Measurements from ENCODE around the gene NDUFB11.

The NDUFB11 gene

DNA sequence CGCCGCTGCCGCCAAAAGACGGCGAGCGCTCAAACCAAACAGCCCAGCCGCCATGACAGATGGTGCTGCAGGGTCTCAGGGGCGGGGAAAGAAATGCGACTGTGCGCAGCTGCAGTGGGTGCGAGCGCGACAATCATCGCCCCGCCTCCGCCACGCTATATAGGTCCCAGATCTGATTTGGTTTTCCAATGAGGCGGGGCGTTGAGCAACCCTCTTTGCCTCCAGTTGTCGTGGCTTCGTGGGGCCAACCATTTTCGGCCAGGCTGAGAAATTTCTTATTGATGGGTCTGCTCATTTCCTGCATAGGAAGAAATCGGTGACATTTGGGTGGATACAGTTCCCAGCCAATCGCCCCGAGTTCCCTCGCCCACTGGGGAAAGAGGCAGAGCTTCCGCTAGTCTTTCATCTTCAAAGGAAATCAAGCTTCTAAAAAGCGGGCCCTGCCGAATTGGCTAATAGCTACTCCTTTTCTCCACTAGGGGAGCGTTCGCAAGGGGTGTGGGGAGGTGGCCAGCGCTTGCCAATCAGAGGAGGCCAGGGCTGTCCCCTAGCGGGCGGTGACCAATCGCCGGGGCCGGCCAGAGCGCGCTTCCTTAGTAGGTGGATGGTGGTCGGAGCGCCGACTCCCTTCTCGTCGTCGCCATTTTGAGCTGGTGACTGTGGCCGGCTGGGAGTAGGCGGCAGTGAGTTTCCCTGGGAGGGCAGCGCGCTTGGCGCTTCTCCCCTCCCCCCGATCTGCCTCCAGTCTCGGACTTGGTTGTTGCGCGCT lies at the start of gene NDUFB11, which contains the start of gene RBM10:
Gene NDUFB11, minus strand, starts transcription at position 77 of the 769 bp plus-strand sequence. Its CDS starts 23 bp downstream, at position 54.
Gene RBM10, plus strand, starts transcription at position 596 of the 769 bp plus-strand sequence. CDS start 2,261 bp downstream, outside the sequence.
- DNase-seq = peak; percentile 88

DNA sequence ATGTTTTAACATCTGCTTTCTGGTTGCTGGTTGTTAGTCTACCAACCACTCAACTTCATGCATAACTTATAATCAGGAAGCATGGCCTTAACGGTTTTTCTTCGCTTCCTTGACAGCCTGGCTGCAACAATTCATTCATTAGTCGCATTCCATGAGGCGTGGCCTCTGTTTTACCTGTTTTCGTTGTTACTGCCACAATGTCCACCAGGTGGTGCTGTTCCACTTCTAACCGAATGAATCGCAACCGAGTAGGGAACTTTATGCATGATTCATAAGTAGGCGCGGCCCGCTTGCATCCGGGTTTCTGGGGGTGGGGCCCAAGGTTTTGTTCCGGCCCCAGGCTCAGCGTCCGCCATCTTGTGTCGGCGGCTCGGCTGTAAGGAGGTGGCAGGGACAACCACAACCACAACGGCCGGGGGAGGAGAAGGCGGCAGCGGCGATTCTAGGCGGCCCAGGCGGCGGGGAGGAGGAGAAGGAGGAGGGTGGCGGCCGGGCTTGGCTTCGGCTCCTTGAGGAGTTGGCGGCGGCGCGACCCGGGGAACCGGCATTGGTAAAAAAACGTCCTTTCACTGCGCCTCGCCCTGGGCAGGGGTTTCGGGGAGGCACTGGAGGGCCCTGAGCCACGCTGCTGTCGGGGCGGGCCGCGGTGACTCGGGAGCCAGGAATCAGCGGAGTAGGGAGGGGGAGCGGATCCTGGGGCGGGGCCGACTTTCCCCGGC lies 49.1 kb upstream of the NDUFB11 start, which contains the start of gene UBA1:
Gene UBA1, plus strand, starts transcription at position 355 of the 719 bp plus-strand sequence. CDS start 4,974 bp downstream, outside the sequence.
- DNase-seq = peak; percentile 75

DNA sequence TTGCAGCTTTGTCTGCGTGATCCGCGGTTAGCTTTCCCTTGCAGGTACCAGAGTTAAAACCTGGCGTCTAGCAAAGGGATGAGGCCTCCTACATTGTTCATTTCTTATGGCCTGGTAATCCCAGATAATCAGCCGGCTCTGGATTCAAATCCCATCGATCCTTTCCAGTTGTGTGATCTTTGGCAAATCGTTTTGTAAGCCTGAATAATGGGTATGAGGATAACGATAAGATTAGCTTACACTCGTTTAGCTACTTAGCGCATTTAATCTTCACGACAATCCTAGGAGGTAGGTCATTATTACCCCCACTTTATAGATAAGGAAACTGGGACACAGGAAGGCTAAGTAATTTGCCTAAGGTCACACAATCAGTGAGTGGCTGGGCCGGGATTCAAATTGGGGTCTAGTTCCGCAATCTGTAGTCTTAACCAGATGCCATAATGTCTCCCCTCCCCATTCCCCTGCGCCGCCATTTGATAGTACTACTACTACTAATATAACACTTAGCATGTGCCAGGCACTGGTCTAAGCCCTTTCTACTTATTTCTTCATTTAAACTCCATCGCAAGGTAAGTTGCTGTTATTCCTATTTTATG lies 47.4 kb upstream of the NDUFB11 start:
- no peak for DNase-seq

DNA sequence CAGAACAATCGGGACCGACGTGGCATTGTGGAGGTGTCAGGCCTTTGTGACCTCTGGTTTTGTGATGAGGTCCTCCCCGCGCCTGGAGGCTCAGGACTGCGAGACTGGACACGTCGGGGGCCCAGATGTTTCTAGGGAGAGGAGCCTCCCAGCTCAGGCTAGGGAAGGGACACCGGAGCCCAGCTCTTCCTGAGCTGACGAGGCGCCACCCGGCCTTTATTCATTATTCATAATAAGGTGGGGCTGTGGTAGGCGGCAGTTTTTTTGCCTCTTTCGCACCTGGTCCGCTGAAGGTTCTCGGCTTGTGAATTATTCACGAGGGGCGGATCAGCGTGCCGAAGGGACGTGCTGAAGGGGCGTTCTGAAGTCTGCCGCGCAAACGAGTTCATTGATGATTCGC lies 46.8 kb upstream of the NDUFB11 start:
- no peak for DNase-seq

DNA sequence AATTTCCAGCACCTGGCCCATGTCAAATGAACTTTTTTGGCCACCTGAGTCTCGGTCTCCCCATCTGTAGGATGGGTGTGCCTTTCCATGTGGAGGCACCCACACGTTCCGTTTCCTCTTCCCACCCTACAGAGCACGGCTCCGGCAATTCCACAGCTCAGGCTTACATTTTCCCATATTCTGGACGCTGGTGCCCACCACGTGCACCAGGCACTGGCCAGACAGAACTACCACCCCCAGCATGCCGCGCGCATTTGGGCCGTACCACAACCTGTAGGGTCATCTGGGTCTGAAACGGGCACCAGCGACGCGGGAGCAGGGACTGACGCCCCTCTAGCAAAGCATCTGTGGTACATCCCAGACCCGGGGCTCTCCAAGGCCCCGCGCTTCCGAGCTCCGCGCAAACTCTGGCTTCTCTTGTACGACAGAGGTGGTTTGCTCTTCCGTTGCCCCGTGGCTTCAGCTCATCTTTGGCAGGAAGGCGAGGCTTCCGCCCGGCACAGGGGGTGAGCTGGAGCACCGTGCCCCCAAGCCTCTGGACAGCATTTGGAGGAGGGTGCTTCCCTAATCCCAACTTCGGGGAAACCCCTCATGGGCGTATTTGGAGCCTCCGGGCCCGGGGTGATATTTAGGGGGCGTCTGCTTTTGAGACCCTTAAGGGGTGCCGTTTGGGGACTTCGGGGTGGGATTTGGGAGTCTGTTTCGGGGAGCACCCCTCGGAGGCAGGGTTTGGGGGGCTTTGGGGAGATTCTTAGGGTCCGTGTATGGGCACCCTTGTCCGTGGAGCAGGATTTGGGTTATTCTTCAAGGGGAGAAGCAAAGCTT lies 46.2 kb upstream of the NDUFB11 start:
- peak; percentile 86 for DNase-seq

DNA sequence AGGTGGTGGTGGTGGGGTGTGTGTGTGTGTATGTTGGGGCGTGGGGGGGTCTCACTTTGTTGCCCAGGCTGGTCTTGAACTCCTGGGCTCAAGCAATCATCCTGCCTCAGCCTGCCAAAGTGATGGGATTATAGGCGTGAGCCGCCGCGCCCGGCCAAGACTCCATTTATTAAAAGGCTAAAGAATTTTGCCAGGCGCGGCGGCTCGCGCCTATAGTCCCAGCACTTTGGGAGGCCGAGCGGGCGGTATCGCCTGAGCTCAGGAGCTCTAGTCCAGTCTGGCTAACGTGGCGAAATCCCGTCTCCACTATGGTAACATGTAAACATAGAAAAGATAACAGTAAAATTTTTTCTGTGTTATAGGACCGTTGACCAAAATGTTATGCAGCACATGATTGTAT lies 45.4 kb upstream of the NDUFB11 start:
- no peak for DNase-seq

DNA sequence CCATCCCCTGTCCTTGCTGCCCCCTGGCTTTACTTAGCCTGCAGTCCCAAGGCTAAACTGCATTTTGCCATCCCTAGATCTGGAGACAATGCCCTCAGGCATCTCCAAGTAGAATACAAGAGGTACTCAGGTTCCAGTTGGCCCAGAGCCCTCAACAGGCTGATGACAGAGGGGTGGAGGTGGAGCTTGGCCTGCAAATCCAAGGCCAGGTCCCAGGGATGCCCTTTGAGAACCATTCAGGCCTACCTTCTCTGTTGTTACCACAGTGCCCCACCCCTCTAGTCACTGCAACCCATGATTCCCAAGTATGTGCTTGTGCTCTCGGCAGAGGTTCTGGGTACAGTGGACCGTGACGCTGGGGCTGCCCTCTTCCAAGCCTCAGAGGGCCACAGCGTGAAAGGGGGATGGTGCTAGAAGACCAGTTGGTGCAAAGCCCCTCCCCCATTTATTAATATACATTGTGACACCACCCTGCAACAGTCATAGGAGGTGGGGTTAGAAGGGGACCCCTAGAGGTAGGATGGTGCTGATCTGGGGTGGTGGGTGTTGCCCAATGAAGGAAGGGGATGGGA lies 42.7 kb upstream of the NDUFB11 start:
- DNase-seq = no peak

DNA sequence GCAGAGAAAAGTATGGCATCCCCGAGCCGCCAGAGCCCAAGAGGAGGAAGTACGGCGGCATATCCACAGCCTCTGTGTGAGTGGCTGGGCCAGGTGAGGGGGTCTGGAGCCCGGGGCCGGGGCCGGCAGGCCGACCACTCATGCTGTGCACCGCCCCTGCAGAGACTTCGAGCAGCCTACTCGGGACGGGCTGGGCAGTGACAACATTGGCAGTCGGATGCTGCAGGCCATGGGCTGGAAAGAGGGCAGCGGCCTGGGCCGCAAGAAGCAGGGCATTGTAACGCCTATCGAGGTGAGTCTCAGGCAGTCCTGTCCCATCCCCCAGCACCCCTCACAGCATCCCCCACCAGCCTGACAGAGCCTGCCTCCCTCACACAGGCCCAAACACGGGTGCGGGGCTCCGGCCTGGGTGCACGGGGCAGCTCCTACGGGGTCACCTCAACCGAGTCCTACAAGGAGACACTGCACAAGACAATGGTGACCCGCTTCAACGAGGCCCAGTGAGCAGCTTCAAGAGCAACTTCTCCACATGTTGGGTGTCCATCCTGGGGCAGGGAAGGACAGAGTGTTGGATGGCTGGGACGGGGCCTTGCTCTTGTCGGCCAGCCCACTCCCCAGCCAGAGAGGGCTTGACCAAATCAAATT lies 41.7 kb upstream of the NDUFB11 start:
- DNase-seq = no peak

DNA sequence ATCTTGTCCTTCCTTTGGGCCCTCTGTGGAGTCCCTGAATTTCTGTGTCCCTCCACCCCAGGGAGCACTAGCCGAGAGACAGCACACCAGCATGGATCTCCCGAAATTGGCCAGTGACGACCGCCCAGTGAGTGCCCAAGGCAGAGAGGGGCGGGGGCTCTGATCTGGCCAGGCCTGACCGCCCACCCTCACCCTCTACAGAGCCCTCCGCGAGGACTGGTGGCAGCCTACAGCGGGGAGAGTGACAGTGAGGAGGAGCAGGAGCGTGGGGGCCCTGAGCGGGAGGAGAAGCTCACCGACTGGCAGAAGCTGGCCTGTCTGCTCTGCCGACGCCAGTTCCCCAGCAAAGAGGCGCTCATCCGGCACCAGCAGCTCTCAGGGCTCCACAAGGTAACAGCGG lies 40.7 kb upstream of the NDUFB11 start:
- DNase-seq = no peak

DNA sequence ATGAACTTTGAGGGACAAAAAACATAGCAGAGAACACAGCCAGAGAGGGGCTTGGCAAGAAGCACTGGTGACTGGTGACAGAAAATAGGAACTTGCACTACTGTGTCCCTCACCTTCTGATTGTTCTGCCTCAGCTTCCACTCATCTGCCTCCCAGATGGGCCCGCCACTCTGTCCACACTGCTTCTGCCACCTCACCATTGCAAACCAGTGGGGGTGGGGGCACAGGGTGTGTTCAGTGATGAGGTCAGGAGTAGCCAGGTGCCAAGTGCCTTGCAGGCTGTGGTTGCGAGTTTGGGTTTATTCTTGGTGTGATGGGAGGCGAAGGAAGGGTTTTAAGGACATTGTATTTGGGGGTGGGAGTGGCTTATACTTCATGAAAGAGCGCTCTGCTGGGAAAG lies 40.0 kb upstream of the NDUFB11 start:
- DNase-seq = no peak

DNA sequence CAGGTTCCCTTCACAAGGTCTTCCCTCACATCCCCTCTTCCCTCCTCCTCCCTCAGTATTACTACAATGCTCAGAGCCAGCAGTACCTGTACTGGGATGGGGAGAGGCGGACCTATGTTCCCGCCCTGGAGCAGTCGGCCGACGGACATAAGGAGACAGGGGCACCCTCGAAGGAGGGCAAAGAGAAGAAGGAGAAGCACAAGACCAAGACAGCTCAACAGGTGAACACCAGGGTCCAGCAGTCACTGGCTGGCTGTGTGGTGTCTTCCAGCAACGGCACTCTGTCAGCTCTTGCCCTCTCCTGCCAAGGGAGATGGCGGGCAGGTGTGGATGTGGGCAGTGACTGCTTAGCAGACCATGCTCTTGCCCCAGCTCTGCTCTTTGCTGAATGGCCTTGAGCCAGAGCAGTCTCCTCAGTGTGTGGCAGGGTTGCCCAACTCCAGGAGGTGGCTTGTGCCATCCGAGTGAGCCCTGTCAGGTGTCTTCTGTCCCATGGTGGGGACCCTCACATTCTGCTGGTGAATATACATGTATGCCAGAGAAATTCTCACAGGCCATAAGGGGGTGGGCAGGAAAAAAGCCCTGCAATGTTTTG lies 37.7 kb upstream of the NDUFB11 start:
- DNase-seq = no peak

DNA sequence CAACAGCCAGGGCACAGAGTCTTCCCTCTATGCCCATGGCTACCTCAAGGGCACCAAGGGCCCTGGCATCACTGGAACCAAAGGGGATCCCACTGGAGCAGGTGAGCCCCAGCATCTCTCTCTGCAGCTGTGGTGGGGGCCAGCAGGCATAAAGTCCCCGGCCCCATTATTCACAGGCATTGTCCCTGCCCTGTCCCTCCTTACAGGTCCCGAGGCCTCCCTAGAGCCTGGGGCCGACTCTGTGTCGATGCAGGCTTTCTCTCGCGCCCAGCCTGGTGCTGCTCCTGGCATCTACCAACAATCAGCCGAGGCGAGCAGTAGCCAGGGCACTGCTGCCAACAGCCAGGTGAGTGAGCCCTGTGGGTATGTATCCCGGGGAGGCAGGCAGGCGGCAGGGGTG lies 36.8 kb upstream of the NDUFB11 start:
- DNase-seq = no peak

DNA sequence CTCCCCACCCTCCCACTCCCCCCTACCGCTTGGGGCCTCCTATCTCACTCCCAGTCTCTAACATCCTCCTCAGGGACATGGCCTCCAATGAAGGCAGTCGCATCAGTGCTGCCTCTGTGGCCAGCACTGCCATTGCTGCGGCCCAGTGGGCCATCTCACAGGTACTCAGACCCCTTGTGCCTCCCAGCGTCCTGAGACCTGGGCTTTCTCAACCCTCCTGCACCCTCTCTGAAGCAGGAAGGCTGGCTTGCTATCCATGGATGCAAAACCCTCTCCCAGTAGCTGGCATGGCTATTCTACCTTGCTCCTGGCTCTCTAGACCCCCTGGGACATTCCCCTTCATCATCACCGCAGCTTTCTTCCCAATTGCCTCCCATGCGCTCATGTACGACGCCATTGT lies 35.8 kb upstream of the NDUFB11 start:
- no peak for DNase-seq

DNA sequence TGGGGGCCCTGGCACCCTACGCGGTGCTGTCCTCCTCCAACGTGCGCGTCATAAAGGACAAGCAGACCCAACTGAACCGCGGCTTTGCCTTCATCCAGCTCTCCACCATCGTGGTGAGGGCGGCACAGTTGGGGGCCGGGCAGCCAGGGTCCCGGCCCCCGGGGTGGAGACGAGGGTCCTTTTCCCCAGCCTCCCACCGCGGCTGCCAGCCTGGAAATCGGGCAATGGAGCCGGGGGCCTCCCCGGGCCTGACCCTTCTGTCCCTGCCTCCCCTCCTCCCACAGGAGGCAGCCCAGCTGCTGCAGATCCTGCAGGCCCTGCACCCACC lies 35.4 kb upstream of the NDUFB11 start:
- DNase-seq = no peak

DNA sequence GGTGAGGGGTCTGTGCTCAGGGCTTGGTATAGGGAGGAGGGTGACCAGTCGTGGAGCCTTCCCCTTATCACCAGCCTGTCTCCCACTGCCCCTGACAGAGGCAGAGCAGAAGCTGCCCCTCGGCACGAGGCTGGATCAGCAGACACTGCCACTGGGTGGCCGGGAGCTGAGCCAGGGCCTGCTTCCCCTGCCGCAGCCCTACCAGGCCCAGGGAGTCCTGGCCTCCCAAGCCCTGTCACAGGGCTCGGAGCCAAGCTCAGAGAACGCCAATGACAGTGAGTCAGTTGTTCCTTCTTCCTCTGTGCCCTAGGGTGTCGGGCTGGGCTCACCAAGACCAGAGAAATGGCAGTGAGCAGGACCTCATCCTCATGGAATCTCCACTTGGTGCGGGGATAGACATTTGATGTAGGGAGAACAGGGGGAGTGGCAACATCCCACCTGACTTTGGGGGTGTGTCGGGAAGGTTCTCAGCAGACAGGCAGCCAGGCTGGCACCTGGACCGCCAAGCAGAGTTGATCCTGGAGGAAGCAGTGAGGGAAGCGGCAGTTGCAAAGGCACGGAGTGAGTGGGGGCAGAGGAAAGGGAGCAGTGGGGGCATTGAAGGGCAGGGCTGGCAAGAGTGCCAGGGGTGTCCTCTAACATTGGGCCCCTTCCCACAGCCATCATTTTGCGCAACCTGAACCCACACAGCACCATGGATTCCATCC lies 34.9 kb upstream of the NDUFB11 start:
- DNase-seq = no peak

DNA sequence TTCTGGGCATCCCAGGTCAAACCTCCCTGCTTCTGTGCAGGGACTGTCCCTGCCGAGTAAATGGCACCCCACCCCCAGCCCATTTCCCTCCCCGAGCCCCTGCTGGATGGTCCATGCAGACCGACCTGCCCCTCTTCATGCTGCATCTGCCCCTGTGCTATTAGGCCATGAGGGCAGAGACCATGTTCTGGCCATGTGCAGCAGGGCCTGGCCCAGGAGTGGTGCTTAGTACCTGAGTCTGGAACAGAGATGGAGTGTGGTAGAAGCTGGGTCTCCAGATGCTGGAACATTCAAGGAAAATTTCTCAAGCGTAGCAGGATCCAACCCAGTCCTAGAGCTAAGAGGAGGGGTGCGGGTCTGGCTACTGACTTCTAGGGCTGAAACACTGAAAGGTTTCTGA lies 33.8 kb upstream of the NDUFB11 start:
- no peak for DNase-seq

DNA sequence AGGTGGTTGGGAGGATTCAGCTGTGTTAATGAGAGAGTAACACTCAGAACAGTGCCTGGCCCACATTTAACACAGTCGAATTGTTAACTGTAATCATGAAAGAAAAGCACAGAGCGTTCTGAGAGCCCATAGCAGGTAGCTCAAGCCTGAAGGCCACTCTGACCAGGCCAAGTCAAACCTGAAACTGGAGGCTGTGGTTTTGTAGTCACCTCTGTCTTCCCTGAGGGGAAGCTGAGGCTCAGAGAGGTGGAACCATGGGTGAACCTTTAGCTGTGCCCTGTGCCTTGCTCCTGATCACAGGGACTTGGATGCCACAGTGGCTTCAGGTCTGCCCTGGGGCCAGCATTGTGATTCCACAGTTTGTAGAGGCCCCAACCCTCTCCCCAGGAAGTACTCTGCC lies 32.6 kb upstream of the NDUFB11 start:
- DNase-seq = no peak

DNA sequence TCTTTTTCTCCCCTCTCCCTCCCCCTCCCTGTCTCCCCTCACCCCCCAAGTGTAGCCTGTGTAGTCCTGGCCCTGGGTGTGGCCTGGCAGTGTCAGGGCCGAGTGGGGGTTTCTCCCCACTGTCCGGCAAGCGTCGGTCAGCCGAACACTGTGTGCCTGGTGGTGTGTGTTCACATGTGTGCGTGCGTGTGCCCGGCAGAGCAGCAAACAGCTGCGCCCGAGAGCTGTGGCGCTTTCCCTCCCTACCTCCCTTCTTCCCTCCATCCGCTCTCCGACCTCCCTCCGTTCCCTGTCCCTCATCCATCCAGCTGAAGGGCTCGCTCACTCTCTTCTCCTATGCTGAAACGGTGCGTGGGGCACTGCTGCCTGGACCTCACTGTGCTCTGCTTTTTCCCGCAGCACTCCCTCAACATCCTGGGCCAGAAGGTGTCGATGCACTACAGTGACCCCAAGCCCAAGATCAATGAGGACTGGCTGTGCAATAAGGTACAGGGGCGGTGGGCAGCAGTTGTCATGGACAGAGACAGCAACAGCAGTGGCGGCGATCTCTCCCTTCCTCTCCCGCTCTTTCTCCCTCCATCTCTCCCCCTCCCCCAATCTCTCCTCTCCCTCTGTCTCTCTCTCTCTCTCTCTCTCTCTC lies 31.7 kb upstream of the NDUFB11 start:
- DNase-seq = no peak

DNA sequence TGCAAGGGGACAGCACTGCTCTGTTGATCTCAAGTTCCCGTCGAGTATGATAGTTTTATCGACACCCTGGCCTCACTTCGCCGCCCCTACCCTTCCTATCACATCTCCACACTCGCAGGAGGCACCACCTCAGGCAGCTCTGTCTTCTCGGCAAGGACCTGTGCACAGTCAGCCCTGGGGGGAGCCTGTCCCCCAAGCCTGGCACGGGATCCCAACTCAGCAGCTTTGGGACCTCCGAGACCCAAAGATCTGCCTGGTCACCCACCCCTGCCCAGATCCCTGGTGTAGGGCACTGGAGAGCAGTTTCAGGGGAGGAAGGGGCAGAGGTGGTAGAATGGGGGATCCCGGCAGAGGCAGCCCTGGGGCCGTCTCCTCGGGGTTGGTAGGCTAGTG lies 31.1 kb upstream of the NDUFB11 start:
- DNase-seq = no peak

DNA sequence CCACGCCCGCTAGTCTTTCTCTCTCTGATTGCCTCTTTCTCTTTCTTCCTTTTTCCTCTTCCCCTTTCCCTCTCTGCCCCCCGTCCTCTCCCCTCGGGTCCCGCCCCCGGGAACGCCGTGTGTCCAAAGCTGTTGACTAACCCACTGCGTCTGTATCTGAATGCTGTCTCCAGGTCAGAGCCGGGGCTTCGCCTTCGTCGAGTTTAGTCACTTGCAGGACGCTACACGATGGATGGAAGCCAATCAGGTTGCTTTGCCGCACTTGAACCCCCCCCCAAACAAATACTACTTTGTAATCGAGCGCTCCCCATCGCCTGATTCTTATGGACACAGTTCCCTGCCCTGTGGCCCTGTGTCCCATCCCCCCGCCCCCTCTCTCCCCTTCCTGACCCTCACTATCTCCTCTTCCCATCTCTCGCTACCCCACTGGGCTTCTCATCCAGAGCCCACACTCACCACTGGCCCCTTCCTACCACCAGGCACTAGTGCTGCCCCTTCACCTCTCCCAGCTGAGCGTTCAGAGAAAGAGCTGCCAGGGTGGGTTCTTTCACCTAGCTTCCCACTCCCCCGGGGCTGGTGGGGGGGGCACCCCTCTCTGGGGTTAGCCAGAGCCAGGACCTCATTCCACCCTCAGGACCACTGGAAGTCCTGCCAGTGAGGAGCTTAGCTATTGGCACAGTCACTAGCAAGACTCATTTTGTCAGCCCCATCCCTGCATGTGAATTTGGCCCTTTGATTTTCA lies 30.5 kb upstream of the NDUFB11 start:
- no peak for DNase-seq

Data from NCI-H524 treated with DMSO at 0.1 percent for 48 hours (cell line).